Uterus (tissue), 4 donors: ENCODE data around the gene CCN2. TPM values are rescaled to one million over a fixed set of nuclear protein-coding genes. Genes with fewer than 3 reads are reported as not detected.
"Not testable (repeated sequence)": the region's sequence is repeated elsewhere in the genome, so short reads cannot be mapped to it uniquely, and the experiment has no call there.

Source experiments
- DNase-seq, 2 donors: peaks; one replicate each; pipeline ENCODE4 v3.0.0-alpha.2; 2019 to 2020
- H3K27ac ChIP-seq, 2 donors: fragments of 200-600 bp; sonication (generic); 1 replicate in 1 of 2; 2 replicates in 1 of 2; pipeline ENCODE4 v1.5.1; 2016 to 2018
- H3K27me3 ChIP-seq, 2 donors: fragments of 200-600 bp; sonication (generic); one replicate each; pipeline ENCODE4 v1.5.1; 2018 to 2019; ENCODE audit warnings: control low read depth in 1 of 2
- H3K36me3 ChIP-seq, 2 donors: fragments of 200-600 bp; sonication (generic); one replicate each; pipeline ENCODE4 v1.5.1; 2019; ENCODE audit warnings: control low read depth in 1 of 2
- H3K4me1 ChIP-seq, 2 donors: fragments of 200-600 bp; sonication (generic); one replicate each; pipeline ENCODE4 v1.5.1; 2018 to 2019; ENCODE audit warnings: control low read depth in 1 of 2
- H3K4me3 ChIP-seq, 2 donors: fragments of 200-600 bp; sonication (generic); 1 replicate in 1 of 2; 2 replicates in 1 of 2; pipeline ENCODE4 v1.5.1; 2018 to 2019; ENCODE audit warnings: mild to moderate bottlenecking in 1 of 2
- H3K9me3 ChIP-seq, 2 donors: fragments of 200-600 bp; sonication (generic); one replicate each; pipeline ENCODE4 v1.5.1; 2019; ENCODE audit warnings: control low read depth in 1 of 2
- POLR2A ChIP-seq, 2 donors: fragments of 450-650 bp; IDR thresholded peaks; one replicate each; pipeline ENCODE4 v1.6.1; 2016; ENCODE audit warnings: antibody characterized with exemption in 2 of 2, mild to moderate bottlenecking in 1 of 2, moderate library complexity in 1 of 2
- intact Hi-C: fragments of 100-400 bp; cut with DNase I; formaldehyde crosslinking; loops from one replicate; pipeline ENCODE4 v1.15.1; 2023; ENCODE audit warnings: low total_unique reads
- total RNA-seq, 4 donors: library from RNA; depleted of rRNA in 3 of 4; stranded (reverse); fragments of >200 nt in 3 of 4; gene quantifications; one replicate each; pipeline versions ENCODE4 v1.1.0 to v1.2.4, GENCODE V29; 2014 to 2023
- TF ChIP-seq, protein P1 (sequence below), 4 experiments: fragments of 200-600 bp in 2 of 4; fragments of 450-650 bp in 2 of 4; sonication (generic) in 2 of 4; IDR thresholded peaks; one replicate each; pipeline ENCODE4 v1.5.1; 2016 to 2019; ENCODE audit warnings: antibody characterized with exemption in 4 of 4, mild to moderate bottlenecking in 2 of 4, moderate library complexity in 1 of 4
- donor health status: DM: yes; HTN: yes; CAD: no.

The CCN2 gene
- total RNA-seq, 4 donors from 2014 or later, result 104 to 254 (median 202) TPM

DNA sequence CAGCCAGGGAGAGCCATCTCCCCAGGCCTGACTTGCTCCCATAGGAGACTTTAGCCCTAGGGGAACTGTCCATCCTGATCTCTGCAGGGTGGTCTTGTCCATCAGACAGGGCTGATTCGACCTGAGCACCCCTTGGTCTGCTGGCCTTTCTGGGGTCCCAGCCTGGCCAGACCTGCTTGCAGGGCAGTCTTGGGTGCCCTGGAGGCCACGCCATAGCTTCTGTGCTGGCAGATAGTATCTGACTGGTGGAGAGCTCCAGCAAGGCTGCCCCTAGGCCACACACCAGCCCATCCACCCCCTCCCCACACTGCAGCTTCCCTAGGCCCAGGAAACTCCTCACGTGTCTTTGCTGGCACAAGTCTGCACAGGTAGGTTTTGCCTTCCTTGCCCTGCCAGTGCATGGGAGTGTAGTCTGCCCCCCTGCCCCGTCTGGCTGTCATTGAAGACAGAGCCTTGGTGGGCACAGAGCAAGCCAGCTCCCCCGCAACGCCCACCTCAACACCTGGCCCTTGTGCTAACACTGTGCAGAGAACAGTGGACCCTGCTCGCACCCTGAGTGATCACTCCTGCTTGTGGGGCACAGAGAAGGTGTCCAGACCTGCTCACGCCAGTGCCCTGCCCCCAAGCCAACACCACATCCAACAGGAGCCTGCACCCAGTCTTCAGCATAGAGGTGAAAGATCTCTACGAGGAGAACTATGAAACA lies 32.4 kb downstream of the CCN2 start:
- H3K4me1 ChIP-seq, result no peaks in the 10 kb centered on the region
- intact Hi-C loops, result loop anchor here (10.0 kb wide), 1 partner anchor 224 kb away; no protein-coding TSS in a partner anchor

DNA sequence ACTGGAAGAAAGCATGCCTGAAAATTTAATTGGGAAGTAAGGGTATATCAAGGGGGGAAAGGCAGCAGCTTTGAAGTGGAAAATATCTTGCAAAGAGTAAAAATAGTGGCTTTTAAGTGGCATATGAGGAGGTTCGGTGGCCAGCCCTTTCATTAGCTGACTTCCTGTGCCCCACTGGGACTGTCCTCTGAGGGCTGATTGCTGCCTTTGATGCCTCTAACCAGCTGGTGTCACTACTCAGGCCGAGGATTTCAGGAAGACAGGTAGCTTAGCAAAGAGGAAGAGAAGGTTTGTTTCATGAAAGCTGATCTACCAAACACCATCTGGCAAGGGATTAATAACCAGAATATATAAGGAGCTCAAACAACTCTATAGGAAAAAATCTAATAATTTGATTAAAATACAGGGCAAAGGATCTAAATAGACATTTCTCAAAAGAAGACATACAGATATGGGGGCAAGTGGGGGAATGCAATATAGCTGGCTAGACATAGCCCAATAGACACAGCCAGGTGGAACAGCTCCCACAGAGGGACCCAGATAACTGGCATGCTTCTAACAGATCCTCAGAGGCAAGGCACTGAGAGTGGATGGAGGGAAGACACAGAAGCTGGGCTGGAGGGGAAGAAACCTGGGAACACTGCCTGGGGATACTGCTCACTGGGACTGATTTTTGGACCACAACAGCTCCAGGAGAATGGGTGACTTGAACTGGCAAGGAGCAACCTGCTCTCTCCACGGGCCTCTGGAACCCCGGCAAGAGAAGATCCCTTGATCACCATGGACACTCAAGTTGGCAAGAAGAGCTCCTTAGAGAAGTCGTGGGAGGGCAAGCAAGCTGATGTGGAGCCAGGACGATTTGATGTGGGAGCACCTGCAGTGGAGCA lies 33.2 kb downstream of the CCN2 start:
- H3K9me3 ChIP-seq, result no peaks in the 10 kb centered on the region
- intact Hi-C loops, result loop anchor here (10.0 kb wide), 1 partner anchor 223 kb away; no protein-coding TSS in a partner anchor
- H3K4me1 ChIP-seq, result no peaks in the 10 kb centered on the region
- H3K36me3 ChIP-seq, result no peaks in the 10 kb centered on the region
- DNase-seq, result no peak
- no peak for TF ChIP-seq POLR2A (IDR thresholded peaks at IDR 0.05)
- TF ChIP-seq, protein P1, sequence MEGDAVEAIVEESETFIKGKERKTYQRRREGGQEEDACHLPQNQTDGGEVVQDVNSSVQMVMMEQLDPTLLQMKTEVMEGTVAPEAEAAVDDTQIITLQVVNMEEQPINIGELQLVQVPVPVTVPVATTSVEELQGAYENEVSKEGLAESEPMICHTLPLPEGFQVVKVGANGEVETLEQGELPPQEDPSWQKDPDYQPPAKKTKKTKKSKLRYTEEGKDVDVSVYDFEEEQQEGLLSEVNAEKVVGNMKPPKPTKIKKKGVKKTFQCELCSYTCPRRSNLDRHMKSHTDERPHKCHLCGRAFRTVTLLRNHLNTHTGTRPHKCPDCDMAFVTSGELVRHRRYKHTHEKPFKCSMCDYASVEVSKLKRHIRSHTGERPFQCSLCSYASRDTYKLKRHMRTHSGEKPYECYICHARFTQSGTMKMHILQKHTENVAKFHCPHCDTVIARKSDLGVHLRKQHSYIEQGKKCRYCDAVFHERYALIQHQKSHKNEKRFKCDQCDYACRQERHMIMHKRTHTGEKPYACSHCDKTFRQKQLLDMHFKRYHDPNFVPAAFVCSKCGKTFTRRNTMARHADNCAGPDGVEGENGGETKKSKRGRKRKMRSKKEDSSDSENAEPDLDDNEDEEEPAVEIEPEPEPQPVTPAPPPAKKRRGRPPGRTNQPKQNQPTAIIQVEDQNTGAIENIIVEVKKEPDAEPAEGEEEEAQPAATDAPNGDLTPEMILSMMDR (IDR thresholded peaks at IDR 0.05), result no peak
- H3K4me3 ChIP-seq, result no peak overlapping the region
- H3K27ac ChIP-seq, result no peak overlapping the region
- no peaks in the 10 kb centered on the region for H3K27me3 ChIP-seq

More for the DNA sequence above, 32.4 kb downstream of the CCN2 start:
- TF ChIP-seq POLR2A (IDR thresholded peaks at IDR 0.05), result no peak
- TF ChIP-seq, protein P1 (IDR thresholded peaks at IDR 0.05), result no peak
- H3K27ac ChIP-seq, result no peak overlapping the region
- H3K27me3 ChIP-seq, result no peaks in the 10 kb centered on the region
- H3K4me3 ChIP-seq, result no peak overlapping the region
- no peaks in the 10 kb centered on the region for H3K36me3 ChIP-seq
- no peaks in the 10 kb centered on the region for H3K9me3 ChIP-seq
- DNase-seq, result no peak

DNA sequence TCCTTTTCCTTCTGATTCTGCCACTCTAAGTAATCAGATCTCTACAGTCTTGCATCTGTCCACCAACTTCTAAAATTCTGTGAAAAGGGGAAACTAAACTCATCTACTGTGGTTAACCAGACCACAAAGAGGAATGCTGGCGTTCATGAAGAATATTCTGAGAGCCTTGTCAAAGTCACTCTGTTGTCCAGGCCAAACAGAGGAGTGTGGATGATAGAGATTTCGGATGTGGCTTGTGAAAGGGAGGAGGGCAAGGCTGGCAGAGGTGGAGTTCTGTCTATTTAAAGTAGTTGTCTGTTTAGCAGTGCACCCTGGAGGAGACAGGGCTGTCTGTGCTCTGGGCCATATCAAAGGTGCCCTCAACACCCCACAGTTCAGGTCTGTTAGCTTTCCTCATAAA lies 33.9 kb downstream of the CCN2 start:
- Histone ChIP-seq H3K27ac (no peak overlapping the region), H3K27me3 (no peaks in the 10 kb centered on the region), H3K4me1 (no peaks in the 10 kb centered on the region), H3K9me3 (no peaks in the 10 kb centered on the region), H3K4me3 (no peak overlapping the region), H3K36me3 (no peaks in the 10 kb centered on the region)
- intact Hi-C loops, result loop anchor here (10.0 kb wide), 1 partner anchor 223 kb away; no protein-coding TSS in a partner anchor
- no peak for DNase-seq
- TF ChIP-seq POLR2A (IDR thresholded peaks at IDR 0.05), result no peak
- TF ChIP-seq, protein P1 (IDR thresholded peaks at IDR 0.05), result no peak

DNA sequence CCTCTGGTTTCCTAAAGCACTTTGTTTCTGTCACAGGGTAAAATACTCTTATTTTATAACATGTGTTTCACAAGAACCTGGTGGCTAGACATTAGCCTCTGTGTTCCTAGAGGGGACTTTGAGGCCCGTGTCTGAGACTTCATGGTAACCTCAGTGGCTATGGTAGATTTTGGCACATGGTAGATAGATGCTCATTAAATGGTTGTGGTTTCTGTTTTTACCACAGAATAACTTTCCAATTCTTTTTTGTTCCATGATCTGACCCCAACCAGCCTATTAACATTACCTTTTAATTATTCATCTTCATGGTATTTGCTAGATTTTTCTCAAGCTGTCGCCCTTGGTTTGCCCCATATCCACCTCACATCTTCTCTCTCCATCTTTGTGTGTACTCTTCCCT lies 34.3 kb downstream of the CCN2 start:
- intact Hi-C loops, result loop anchor here (10.0 kb wide), 1 partner anchor 222 kb away; no protein-coding TSS in a partner anchor

DNA sequence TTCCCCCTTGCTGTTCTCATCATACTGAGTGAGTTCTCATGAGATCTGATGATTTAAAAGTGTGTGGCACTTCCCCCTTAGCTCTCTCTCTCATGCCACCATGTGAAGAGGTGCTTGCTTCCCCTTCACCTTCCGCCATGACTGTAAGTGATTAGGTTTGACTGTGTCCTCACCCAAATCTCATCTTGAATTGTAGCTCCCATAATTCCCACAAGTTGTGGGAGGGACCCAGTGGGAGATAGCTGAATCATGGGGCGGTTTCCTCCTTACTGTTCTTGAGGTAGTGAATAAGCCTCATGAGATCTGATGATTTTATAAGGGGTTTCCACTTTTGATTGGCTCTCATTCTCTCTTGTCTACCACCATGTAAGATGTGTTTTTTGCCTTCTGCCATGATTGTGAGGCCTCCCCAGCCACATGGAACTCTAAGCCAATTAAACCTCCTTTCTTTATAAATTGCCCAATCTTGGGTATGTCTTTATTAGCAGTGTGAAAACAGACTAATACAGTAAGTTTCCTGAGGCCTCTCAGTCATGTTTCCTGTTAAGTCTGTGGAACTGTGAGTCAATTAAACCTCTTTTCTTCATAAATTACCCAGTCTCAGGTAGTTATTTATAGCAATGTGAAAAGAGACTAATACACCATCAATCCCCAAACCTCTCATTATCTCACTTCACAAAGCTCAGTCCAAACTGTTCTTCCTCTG lies 34.9 kb downstream of the CCN2 start:
- H3K27ac ChIP-seq, H3K27me3 ChIP-seq, DNase-seq, H3K4me1 ChIP-seq, H3K36me3 ChIP-seq, H3K4me3 ChIP-seq, H3K9me3 ChIP-seq: not testable (repeated sequence)
- intact Hi-C loops, result loop anchor here (10.0 kb wide), 1 partner anchor 221 kb away; no protein-coding TSS in a partner anchor

More for the DNA sequence above, 34.3 kb downstream of the CCN2 start:
- H3K4me1 ChIP-seq, result no peaks in the 10 kb centered on the region
- DNase-seq, result no peak
- H3K36me3 ChIP-seq, result no peaks in the 10 kb centered on the region
- H3K27me3 ChIP-seq, result no peaks in the 10 kb centered on the region
- H3K4me3 ChIP-seq, result no peak overlapping the region
- TF ChIP-seq, protein P1 (IDR thresholded peaks at IDR 0.05), result no peak
- TF ChIP-seq POLR2A (IDR thresholded peaks at IDR 0.05), result no peak
- H3K9me3 ChIP-seq, result no peaks in the 10 kb centered on the region
- H3K27ac ChIP-seq, result no peak overlapping the region
